ENCODE data around the gene LIFR. TPM values are rescaled to one million over a fixed set of nuclear protein-coding genes. Genes with fewer than 3 reads are reported as not detected.
A peak's percentile ranks its signal among the peaks of the same experiment; 100 is the strongest.

The LIFR gene
- polyA plus RNA-seq, 1 of the 3 experiments (the other 2 are of a cell fraction) = 3.8 TPM

DNA sequence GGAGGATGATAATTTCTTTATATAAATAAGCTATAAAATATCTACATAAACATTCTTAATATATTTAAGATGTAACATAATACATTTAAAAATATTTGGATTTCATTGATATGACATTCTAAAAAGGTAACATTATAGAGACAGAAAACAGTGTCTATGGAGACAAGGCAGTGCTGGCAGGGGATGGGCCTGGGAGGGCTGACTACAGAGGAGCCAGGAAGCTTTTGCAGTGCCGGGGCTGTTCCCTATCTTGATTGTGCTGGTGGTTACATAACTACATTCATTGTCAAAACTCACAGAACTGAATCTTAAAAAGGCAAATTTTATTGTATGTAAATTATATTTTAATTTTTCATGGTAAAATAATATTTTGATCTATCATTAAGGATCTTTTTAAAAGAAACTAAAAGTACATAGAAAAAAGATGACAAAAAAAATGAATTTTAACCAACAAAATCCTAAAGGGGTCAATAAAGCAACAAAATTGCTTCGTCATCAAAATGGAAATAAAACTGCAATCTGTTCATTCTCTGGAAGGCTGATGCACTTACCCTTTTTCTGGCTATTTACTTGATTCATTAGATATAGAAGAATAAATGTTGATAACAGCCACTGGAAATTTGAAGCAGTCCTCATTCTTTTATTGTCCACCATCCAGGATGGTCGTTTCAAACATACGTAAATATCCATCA, 26.3 kb downstream of the LIFR start:
- peak; percentile 32 for DNase-seq
- H3K4me3 ChIP-seq (ENCODE audit: low read depth in 2 of 2, low read length in 1 of 2) = no peak overlapping the region
- no peak overlapping the region for H3K9ac ChIP-seq
- H3K9me2 ChIP-seq = no peaks in the 10 kb centered on the region
- peaks cover 6% of the 10 kb centered on the region; the same call in 1 of the 2 replicates for H3K9me3 ChIP-seq
- TF ChIP-seq, protein P1, sequence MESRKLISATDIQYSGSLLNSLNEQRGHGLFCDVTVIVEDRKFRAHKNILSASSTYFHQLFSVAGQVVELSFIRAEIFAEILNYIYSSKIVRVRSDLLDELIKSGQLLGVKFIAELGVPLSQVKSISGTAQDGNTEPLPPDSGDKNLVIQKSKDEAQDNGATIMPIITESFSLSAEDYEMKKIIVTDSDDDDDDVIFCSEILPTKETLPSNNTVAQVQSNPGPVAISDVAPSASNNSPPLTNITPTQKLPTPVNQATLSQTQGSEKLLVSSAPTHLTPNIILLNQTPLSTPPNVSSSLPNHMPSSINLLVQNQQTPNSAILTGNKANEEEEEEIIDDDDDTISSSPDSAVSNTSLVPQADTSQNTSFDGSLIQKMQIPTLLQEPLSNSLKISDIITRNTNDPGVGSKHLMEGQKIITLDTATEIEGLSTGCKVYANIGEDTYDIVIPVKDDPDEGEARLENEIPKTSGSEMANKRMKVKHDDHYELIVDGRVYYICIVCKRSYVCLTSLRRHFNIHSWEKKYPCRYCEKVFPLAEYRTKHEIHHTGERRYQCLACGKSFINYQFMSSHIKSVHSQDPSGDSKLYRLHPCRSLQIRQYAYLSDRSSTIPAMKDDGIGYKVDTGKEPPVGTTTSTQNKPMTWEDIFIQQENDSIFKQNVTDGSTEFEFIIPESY (IDR thresholded peaks at IDR 0.05; ENCODE audit: borderline replicate concordance, low read depth) = no peak
- TF ChIP-seq YY1 (IDR thresholded peaks at IDR 0.05; ENCODE audit: low read depth) (no peak), GATA2 (CRISPR knock-in tag; IDR thresholded peaks at IDR 0.05) (no peak), RXRA (IDR thresholded peaks at IDR 0.05; ENCODE audit: borderline replicate concordance, low read depth) (no peak), RAD21 (IDR thresholded peaks at IDR 0.05; ENCODE audit: low read length) (no peak), ELF1 (IDR thresholded peaks at IDR 0.05) (no peak), EZH2phosphoT487 (IDR thresholded peaks at IDR 0.05; ENCODE audit: borderline replicate concordance, low read depth) (no peak), TAF1 (IDR thresholded peaks at IDR 0.05; ENCODE audit: borderline replicate concordance, low read depth, low read length) (no peak), FOXM1 (IDR thresholded peaks at IDR 0.05; ENCODE audit: low read depth) (no peak), GABPA (IDR thresholded peaks at IDR 0.05; ENCODE audit: low read depth) (no peak), RCOR1 (IDR thresholded peaks at IDR 0.05; ENCODE audit: low read length) (no peak), TEAD4 (IDR thresholded peaks at IDR 0.05; ENCODE audit: borderline replicate concordance, insufficient read depth) (no peak), FOSL2 (IDR thresholded peaks at IDR 0.05; ENCODE audit: borderline replicate concordance, low read depth) (no peak)
- TF ChIP-seq, protein P2, sequence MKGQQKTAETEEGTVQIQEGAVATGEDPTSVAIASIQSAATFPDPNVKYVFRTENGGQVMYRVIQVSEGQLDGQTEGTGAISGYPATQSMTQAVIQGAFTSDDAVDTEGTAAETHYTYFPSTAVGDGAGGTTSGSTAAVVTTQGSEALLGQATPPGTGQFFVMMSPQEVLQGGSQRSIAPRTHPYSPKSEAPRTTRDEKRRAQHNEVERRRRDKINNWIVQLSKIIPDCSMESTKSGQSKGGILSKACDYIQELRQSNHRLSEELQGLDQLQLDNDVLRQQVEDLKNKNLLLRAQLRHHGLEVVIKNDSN (IDR thresholded peaks at IDR 0.05; ENCODE audit: borderline replicate concordance, low read depth) = no peak
- TF ChIP-seq, protein P3, sequence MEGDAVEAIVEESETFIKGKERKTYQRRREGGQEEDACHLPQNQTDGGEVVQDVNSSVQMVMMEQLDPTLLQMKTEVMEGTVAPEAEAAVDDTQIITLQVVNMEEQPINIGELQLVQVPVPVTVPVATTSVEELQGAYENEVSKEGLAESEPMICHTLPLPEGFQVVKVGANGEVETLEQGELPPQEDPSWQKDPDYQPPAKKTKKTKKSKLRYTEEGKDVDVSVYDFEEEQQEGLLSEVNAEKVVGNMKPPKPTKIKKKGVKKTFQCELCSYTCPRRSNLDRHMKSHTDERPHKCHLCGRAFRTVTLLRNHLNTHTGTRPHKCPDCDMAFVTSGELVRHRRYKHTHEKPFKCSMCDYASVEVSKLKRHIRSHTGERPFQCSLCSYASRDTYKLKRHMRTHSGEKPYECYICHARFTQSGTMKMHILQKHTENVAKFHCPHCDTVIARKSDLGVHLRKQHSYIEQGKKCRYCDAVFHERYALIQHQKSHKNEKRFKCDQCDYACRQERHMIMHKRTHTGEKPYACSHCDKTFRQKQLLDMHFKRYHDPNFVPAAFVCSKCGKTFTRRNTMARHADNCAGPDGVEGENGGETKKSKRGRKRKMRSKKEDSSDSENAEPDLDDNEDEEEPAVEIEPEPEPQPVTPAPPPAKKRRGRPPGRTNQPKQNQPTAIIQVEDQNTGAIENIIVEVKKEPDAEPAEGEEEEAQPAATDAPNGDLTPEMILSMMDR (IDR thresholded peaks at IDR 0.05) = no peak
- peaks cover 0 to 2% of the 10 kb centered on the region in 2 experiments; a peak in 2 of 4 replicates for H3K4me1 ChIP-seq (ENCODE audit: control insufficient read depth in 1 of 2, insufficient read depth in 2 of 2, low read depth in 1 of 2, low read length in 1 of 2)
- POLR2A ChIA-PET = no interaction called here
- CTCF ChIA-PET = interaction anchor here (0.7 to 1.3 kb wide), 4 partner anchors 11 to 109 kb away, joined by 3 to 5 read pairs (median 3); no protein-coding TSS in a partner anchor
- H3K79me2 ChIP-seq (ENCODE audit: insufficient read depth) = peaks cover 2% of the 10 kb centered on the region; the same call in 1 of the 2 replicates
- peak overlapping the region in 1 of 2 experiments; percentile 34; a peak in 1 of 4 replicates for H3K27ac ChIP-seq (ENCODE audit: low read depth in 2 of 2, low read length in 1 of 2)
- no peaks in the 10 kb centered on the region for H3F3A ChIP-seq (replicated peaks; ENCODE audit: insufficient read depth)
- H3K4me2 ChIP-seq = no peak overlapping the region
- no peaks in the 10 kb centered on the region for H4K20me1 ChIP-seq (ENCODE audit: insufficient read depth)
- H3K36me3 ChIP-seq (replicated peaks in 1 of 2; ENCODE audit: control insufficient read depth in 1 of 2, insufficient read depth in 2 of 2, low read length in 1 of 2) = peaks cover 3 to 18% of the 10 kb centered on the region in 2 experiments
- H2AFZ ChIP-seq (ENCODE audit: low read depth) = no peak overlapping the region
- no peaks in the 10 kb centered on the region for H3K27me3 ChIP-seq (ENCODE audit: insufficient read depth)
- WGBS (ENCODE audit: low lambda C conversion rate) = 75% methylated on average over 4 of the region's 4 CpGs

Data from SK-N-SH (cell line).